Activated naive CD4-positive, alpha-beta T cell (primary cell): ENCODE results near the gene UTP25.

Experiments
- DNase-seq, 4 experiments: peaks; one replicate each; lab custom pipeline; 2025; lab: John Stamatoyannopoulos, UW

The UTP25 gene

GRCh38 chr1:209839875-209840546, 12.2 kb downstream of the UTP25 start:
- DNase-seq: no peak

GRCh38 chr1:209840611-209841010, 12.8 kb downstream of the UTP25 start:
- no peak for DNase-seq

GRCh38 chr1:209844695-209845407, 17.1 kb downstream of the UTP25 start:
- no peak for DNase-seq

- no peak for DNase-seq
Measured at GRCh38 chr1:209845408-209845725, 17.6 kb downstream of the UTP25 start.

- no peak for DNase-seq
Measured at GRCh38 chr1:209849388-209849787, 21.6 kb downstream of the UTP25 start.

- DNase-seq: no peak
Measured at GRCh38 chr1:209850342-209850979, 22.7 kb downstream of the UTP25 start.

GRCh38 chr1:209853676-209854075, 25.9 kb downstream of the UTP25 start:
- DNase-seq: no peak

- DNase-seq: no peak
Measured at GRCh38 chr1:209854196-209854595, 26.4 kb downstream of the UTP25 start.

- DNase-seq: no peak
Measured at GRCh38 chr1:209855006-209855405, 27.2 kb downstream of the UTP25 start.

- no peak for DNase-seq
Measured at GRCh38 chr1:209855623-209856022, 27.9 kb downstream of the UTP25 start.

GRCh38 chr1:209858561-209859103, 30.9 kb downstream of the UTP25 start:
- DNase-seq: no peak

- peak in 3 of 4 experiments; percentile 33 to 40 (median 38) for DNase-seq
Measured at GRCh38 chr1:209860293-209860881, 32.6 kb downstream of the UTP25 start.

GRCh38 chr1:209861242-209861641, 33.5 kb downstream of the UTP25 start:
- DNase-seq: no peak

GRCh38 chr1:209862391-209863356, 34.9 kb downstream of the UTP25 start:
- DNase-seq: no peak

GRCh38 chr1:209863766-209864485, 36.2 kb downstream of the UTP25 start:
- DNase-seq: no peak

- no peak for DNase-seq
Measured at GRCh38 chr1:209866201-209866600, 38.4 kb downstream of the UTP25 start.

GRCh38 chr1:209869291-209870149, 41.7 kb downstream of the UTP25 start:
- no peak for DNase-seq

GRCh38 chr1:209870151-209870831, 42.5 kb downstream of the UTP25 start:
- DNase-seq: no peak

- no peak for DNase-seq
Measured at GRCh38 chr1:209871006-209871405, 43.2 kb downstream of the UTP25 start.
